Measurements from ENCODE around the gene RANGAP1. TPM values are rescaled to one million over a fixed set of nuclear protein-coding genes. Genes with fewer than 3 reads are reported as not detected.

RANGAP1 gene
- total RNA-seq, 1 experiment from 2014 or later, result 177 TPM

- Histone ChIP-seq H3K4me3 (ENCODE audit: low read depth, low read length, poor library complexity, severe bottlenecking) (no peak within 1 kb of the TSS), H3K27me3 (replicated peaks; ENCODE audit: insufficient read depth, low read depth, low read length, poor library complexity) (no peaks in the 10 kb centered on the region), H3K4me1 (ENCODE audit: insufficient read depth, low read length, poor library complexity, severe bottlenecking) (no peaks in the 10 kb centered on the region), H3K36me3 (ENCODE audit: insufficient read depth, low read length, poor library complexity, severe bottlenecking) (peaks cover 1% of the 10 kb centered on the region), H3K27ac (ENCODE audit: low read depth, low read length, poor library complexity, severe bottlenecking) (no peak within 1 kb of the TSS), H3K9me3 (ENCODE audit: low read depth, low read length, poor library complexity, severe bottlenecking) (no peaks in the 10 kb centered on the region)
- DNase-seq (ENCODE audit: low spot score), result no peak
- intact Hi-C loops (cut with micrococcal nuclease; ENCODE audit: unreplicated experiment), result no loop called here
- ChIA-PET POLR2A (ENCODE audit: low non-redundant PET) (no interaction called here), CTCF (no interaction called here)
- BruUV-seq (replicated peaks), result no TSS peak
- TF ChIP-seq CTCF (conservative IDR thresholded peaks at IDR 0.05; ENCODE audit: low read depth, low read length) (no peak), EZH2 (IDR thresholded peaks at IDR 0.05; ENCODE audit: borderline replicate concordance, low read depth, low read length, poor library complexity, severe bottlenecking) (no peak)
Measured at GRCh38 chr22:41240377-41241132, 45.4 kb downstream of the RANGAP1 start, which contains the start of gene CHADL. TSS of gene CHADL (minus strand) at chr22:41240931. CDS start at chr22:41240881, 50 bp downstream.

- Histone ChIP-seq H3K4me1 (ENCODE audit: insufficient read depth, low read length, poor library complexity, severe bottlenecking) (no peaks in the 10 kb centered on the region), H3K4me3 (ENCODE audit: low read depth, low read length, poor library complexity, severe bottlenecking) (no peak overlapping the region), H3K36me3 (ENCODE audit: insufficient read depth, low read length, poor library complexity, severe bottlenecking) (no peaks in the 10 kb centered on the region), H3K9me3 (ENCODE audit: low read depth, low read length, poor library complexity, severe bottlenecking) (no peaks in the 10 kb centered on the region), H3K27me3 (replicated peaks; ENCODE audit: insufficient read depth, low read depth, low read length, poor library complexity) (no peaks in the 10 kb centered on the region), H3K27ac (ENCODE audit: low read depth, low read length, poor library complexity, severe bottlenecking) (no peak overlapping the region)
- BruUV-seq (replicated peaks), result no TSS peak
- CTCF ChIA-PET, result no interaction called here
- intact Hi-C loops (cut with micrococcal nuclease; ENCODE audit: unreplicated experiment), result no loop called here
- POLR2A ChIA-PET (ENCODE audit: low non-redundant PET), result no interaction called here
- DNase-seq (ENCODE audit: low spot score), result no peak
- TF ChIP-seq CTCF (conservative IDR thresholded peaks at IDR 0.05; ENCODE audit: low read depth, low read length), result no peak
- no peak for TF ChIP-seq EZH2 (IDR thresholded peaks at IDR 0.05; ENCODE audit: borderline replicate concordance, low read depth, low read length, poor library complexity, severe bottlenecking)
Measured at GRCh38 chr22:41239443-41240128, 46.4 kb downstream of the RANGAP1 start.

- no peak for TF ChIP-seq EZH2 (IDR thresholded peaks at IDR 0.05; ENCODE audit: borderline replicate concordance, low read depth, low read length, poor library complexity, severe bottlenecking)
- no peak for TF ChIP-seq CTCF (conservative IDR thresholded peaks at IDR 0.05; ENCODE audit: low read depth, low read length)
- intact Hi-C loops (cut with micrococcal nuclease; ENCODE audit: unreplicated experiment), result no loop called here
- H3K27ac ChIP-seq (ENCODE audit: low read depth, low read length, poor library complexity, severe bottlenecking), result no peak overlapping the region
- ChIA-PET POLR2A (ENCODE audit: low non-redundant PET) (no interaction called here), CTCF (interaction anchor here (1.0 kb wide), 1 partner anchor 316 kb away, joined by 4 read pairs; no protein-coding TSS in a partner anchor)
- DNase-seq (ENCODE audit: low spot score), result no peak
- H3K4me3 ChIP-seq (ENCODE audit: low read depth, low read length, poor library complexity, severe bottlenecking), result no peak overlapping the region
- no peaks in the 10 kb centered on the region for H3K27me3 ChIP-seq (replicated peaks; ENCODE audit: insufficient read depth, low read depth, low read length, poor library complexity)
- no peaks in the 10 kb centered on the region for H3K4me1 ChIP-seq (ENCODE audit: insufficient read depth, low read length, poor library complexity, severe bottlenecking)
- H3K36me3 ChIP-seq (ENCODE audit: insufficient read depth, low read length, poor library complexity, severe bottlenecking), result no peaks in the 10 kb centered on the region
- no TSS peak for BruUV-seq (replicated peaks)
- no peaks in the 10 kb centered on the region for H3K9me3 ChIP-seq (ENCODE audit: low read depth, low read length, poor library complexity, severe bottlenecking)
Measured at GRCh38 chr22:41238570-41239442, 47.2 kb downstream of the RANGAP1 start.
